Neural cell (in vitro differentiated cells): Measurements from ENCODE around the gene CKB. TPM values are rescaled to one million over a fixed set of nuclear protein-coding genes. Genes with fewer than 3 reads are reported as not detected.

Experiments
- H2AFZ ChIP-seq: fragments of 200-600, 300-800 bp; sonication (generic), shearing (Covaris generic); 2 replicates; pipeline ENCODE4 v1.6.0; 2014; ENCODE audit warnings: low read depth, mild to moderate bottlenecking, antibody characterized with exemption, low read length, moderate library complexity
- H3F3A ChIP-seq: fragments of 200-600 bp; shearing (Covaris generic); 2 replicates; pipeline ENCODE4 v1.6.1; 2016; ENCODE audit warnings: mild to moderate bottlenecking, moderate library complexity, mixed read lengths, antibody characterized with exemption, low read length; ENCODE audit not compliant: insufficient read depth, poor library complexity, severe bottlenecking
- H3K27ac ChIP-seq: fragments of 200-600, 300-800 bp; sonication (generic), shearing (Covaris generic); 2 replicates; pipeline ENCODE4 v1.5.1; 2014; ENCODE audit warnings: mild to moderate bottlenecking, low read length, moderate library complexity
- H3K27me3 ChIP-seq: fragments of 300-800, 200-600 bp; sonication (generic), shearing (Covaris generic); 2 replicates; pipeline ENCODE4 v1.6.0; 2014; ENCODE audit warnings: mild to moderate bottlenecking, low read depth, low read length, moderate library complexity; ENCODE audit not compliant: insufficient read depth
- H3K36me3 ChIP-seq: fragments of 300-800, 200-600 bp; sonication (generic), shearing (Covaris generic); 2 replicates; pipeline ENCODE4 v1.5.1; 2014; ENCODE audit warnings: mild to moderate bottlenecking, antibody characterized with exemption, low read length, moderate library complexity; ENCODE audit not compliant: insufficient read depth
- H3K4me2 ChIP-seq: fragments of 300-800, 200-600 bp; sonication (generic), shearing (Covaris generic); 2 replicates; pipeline ENCODE4 v1.6.0; 2014; ENCODE audit warnings: mild to moderate bottlenecking, low read length
- H3K4me3 ChIP-seq: fragments of 300-800, 200-600 bp; sonication (generic), shearing (Covaris generic); 2 replicates; pipeline ENCODE4 v1.5.1; 2014; ENCODE audit warnings: mild to moderate bottlenecking, low read length, moderate library complexity
- H3K79me2 ChIP-seq: fragments of 200-600 bp; shearing (Covaris generic); replicated peaks from 2 replicates; pipeline ENCODE4 v1.6.0; 2014; ENCODE audit warnings: mild to moderate bottlenecking, low read length, moderate library complexity; ENCODE audit not compliant: insufficient read depth
- H3K9ac ChIP-seq: fragments of 300-800, 200-600 bp; sonication (generic), shearing (Covaris generic); 2 replicates; pipeline ENCODE4 v1.6.1; 2016; ENCODE audit warnings: mild to moderate bottlenecking, low read length, mixed read lengths
- H3K9me2 ChIP-seq: fragments of 200-600 bp; shearing (Covaris generic); 2 replicates; pipeline ENCODE4 v1.6.1; 2016; ENCODE audit warnings: mild to moderate bottlenecking, low read length, mixed read lengths; ENCODE audit not compliant: insufficient read depth
- H3K9me3 ChIP-seq: fragments of 200-600, 300-800 bp; sonication (generic), shearing (Covaris generic); 2 replicates; pipeline ENCODE4 v1.6.1; 2016; ENCODE audit warnings: mild to moderate bottlenecking, mixed run types, low read length, moderate library complexity, mixed read lengths
- H4K20me1 ChIP-seq: fragments of 200-600 bp; shearing (Covaris generic); 2 replicates; pipeline ENCODE4 v1.6.1; 2016; ENCODE audit warnings: mild to moderate bottlenecking, mixed run types; ENCODE audit not compliant: insufficient read depth
- EP300 ChIP-seq: fragments of 450-650 bp; conservative IDR thresholded peaks from 2 replicates; pipeline ENCODE4 v1.6.1; 2014; ENCODE audit warnings: antibody characterized with exemption, mild to moderate bottlenecking, moderate library complexity; ENCODE audit not compliant: poor library complexity, severe bottlenecking
- EZH2 ChIP-seq: fragments of 200-600, 300-800 bp; shearing (Covaris generic), sonication (generic); IDR thresholded peaks from 2 replicates; pipeline ENCODE4 v1.6.1; 2014; ENCODE audit warnings: antibody characterized with exemption, low read length, borderline replicate concordance, mild to moderate bottlenecking; ENCODE audit not compliant: insufficient read depth, poor library complexity, severe bottlenecking
- MXI1 ChIP-seq: fragments of 450-650 bp; conservative IDR thresholded peaks from 2 replicates; pipeline ENCODE4 v1.6.1; 2014; ENCODE audit warnings: antibody characterized with exemption, mild to moderate bottlenecking; ENCODE audit not compliant: poor library complexity, severe bottlenecking
- POLR2AphosphoS5 ChIP-seq: IDR thresholded peaks from 2 replicates; pipeline ENCODE4 v1.6.1; 2012
- RAD21 ChIP-seq: fragments of 450-650 bp; conservative IDR thresholded peaks from 2 replicates; pipeline ENCODE4 v1.6.1; 2014; ENCODE audit warnings: antibody characterized with exemption, mild to moderate bottlenecking, moderate library complexity
- SMC3 ChIP-seq: fragments of 450-650 bp; conservative IDR thresholded peaks from 2 replicates; pipeline ENCODE4 v1.6.1; 2014; ENCODE audit warnings: antibody characterized with exemption, mild to moderate bottlenecking, moderate library complexity; ENCODE audit not compliant: poor library complexity
- TAF1 ChIP-seq: IDR thresholded peaks from 2 replicates; pipeline ENCODE4 v1.6.1; 2012; ENCODE audit warnings: low read depth
- polyA plus RNA-seq: library from polyadenylated mRNA; depleted of rRNA; stranded (reverse); fragments of >200 nt; gene quantifications from 2 replicates; pipeline ENCODE4 v1.2.3, GENCODE V29; 2014
- TF ChIP-seq, protein P1 (sequence below): IDR thresholded peaks from 2 replicates; pipeline ENCODE4 v1.6.1; 2012; ENCODE audit warnings: borderline replicate concordance
- TF ChIP-seq, protein P2 (sequence below): fragments of 450-650 bp; IDR thresholded peaks from 2 replicates; pipeline ENCODE4 v1.5.1; 2014; ENCODE audit warnings: antibody characterized with exemption, mild to moderate bottlenecking, moderate library complexity; ENCODE audit not compliant: poor library complexity, severe bottlenecking

Gene CKB
- polyA plus RNA-seq, 1 donor from 2014 or later = 918 TPM

DNA sequence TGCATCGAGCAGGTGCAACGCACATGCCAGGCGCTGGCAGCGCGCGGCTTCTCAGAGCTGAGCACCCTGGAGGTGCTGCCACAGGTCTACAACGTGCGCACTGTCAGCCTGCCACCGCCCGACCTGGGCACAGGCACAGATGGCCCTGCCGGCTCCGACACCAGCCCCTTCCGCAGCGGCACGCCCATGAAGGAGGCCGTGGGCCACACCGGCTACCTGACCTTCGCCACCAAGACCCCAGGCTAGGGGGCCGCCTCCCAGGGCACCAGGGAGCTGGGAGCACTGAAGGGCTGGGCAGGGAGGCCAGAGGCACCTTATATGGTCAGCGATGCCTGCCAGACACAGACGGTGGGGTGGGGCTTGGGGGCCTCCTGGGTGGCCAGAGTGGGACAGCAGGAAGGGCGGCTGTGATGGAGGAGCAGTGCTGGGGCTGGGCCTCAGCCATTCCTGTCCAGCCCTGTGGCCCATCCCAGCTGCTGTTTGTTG lies 12.0 kb upstream of the CKB start:
- Histone ChIP-seq H3F3A (no peaks in the 10 kb centered on the region), H3K27me3 (no peaks in the 10 kb centered on the region), H2AFZ (no peak overlapping the region), H3K9ac (no peak overlapping the region), H3K9me2 (no peaks in the 10 kb centered on the region), H3K79me2 (peaks cover 2% of the 10 kb centered on the region), H3K9me3 (no peaks in the 10 kb centered on the region), H3K4me2 (no peak overlapping the region), H3K36me3 (no peaks in the 10 kb centered on the region), H4K20me1 (no peaks in the 10 kb centered on the region), H3K27ac (no peak overlapping the region), H3K4me3 (no peak overlapping the region)
- TF ChIP-seq, protein P1, sequence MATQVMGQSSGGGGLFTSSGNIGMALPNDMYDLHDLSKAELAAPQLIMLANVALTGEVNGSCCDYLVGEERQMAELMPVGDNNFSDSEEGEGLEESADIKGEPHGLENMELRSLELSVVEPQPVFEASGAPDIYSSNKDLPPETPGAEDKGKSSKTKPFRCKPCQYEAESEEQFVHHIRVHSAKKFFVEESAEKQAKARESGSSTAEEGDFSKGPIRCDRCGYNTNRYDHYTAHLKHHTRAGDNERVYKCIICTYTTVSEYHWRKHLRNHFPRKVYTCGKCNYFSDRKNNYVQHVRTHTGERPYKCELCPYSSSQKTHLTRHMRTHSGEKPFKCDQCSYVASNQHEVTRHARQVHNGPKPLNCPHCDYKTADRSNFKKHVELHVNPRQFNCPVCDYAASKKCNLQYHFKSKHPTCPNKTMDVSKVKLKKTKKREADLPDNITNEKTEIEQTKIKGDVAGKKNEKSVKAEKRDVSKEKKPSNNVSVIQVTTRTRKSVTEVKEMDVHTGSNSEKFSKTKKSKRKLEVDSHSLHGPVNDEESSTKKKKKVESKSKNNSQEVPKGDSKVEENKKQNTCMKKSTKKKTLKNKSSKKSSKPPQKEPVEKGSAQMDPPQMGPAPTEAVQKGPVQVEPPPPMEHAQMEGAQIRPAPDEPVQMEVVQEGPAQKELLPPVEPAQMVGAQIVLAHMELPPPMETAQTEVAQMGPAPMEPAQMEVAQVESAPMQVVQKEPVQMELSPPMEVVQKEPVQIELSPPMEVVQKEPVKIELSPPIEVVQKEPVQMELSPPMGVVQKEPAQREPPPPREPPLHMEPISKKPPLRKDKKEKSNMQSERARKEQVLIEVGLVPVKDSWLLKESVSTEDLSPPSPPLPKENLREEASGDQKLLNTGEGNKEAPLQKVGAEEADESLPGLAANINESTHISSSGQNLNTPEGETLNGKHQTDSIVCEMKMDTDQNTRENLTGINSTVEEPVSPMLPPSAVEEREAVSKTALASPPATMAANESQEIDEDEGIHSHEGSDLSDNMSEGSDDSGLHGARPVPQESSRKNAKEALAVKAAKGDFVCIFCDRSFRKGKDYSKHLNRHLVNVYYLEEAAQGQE = no peak
- TF ChIP-seq, protein P2, sequence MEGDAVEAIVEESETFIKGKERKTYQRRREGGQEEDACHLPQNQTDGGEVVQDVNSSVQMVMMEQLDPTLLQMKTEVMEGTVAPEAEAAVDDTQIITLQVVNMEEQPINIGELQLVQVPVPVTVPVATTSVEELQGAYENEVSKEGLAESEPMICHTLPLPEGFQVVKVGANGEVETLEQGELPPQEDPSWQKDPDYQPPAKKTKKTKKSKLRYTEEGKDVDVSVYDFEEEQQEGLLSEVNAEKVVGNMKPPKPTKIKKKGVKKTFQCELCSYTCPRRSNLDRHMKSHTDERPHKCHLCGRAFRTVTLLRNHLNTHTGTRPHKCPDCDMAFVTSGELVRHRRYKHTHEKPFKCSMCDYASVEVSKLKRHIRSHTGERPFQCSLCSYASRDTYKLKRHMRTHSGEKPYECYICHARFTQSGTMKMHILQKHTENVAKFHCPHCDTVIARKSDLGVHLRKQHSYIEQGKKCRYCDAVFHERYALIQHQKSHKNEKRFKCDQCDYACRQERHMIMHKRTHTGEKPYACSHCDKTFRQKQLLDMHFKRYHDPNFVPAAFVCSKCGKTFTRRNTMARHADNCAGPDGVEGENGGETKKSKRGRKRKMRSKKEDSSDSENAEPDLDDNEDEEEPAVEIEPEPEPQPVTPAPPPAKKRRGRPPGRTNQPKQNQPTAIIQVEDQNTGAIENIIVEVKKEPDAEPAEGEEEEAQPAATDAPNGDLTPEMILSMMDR = no peak
- TF ChIP-seq TAF1 = no peak

DNA sequence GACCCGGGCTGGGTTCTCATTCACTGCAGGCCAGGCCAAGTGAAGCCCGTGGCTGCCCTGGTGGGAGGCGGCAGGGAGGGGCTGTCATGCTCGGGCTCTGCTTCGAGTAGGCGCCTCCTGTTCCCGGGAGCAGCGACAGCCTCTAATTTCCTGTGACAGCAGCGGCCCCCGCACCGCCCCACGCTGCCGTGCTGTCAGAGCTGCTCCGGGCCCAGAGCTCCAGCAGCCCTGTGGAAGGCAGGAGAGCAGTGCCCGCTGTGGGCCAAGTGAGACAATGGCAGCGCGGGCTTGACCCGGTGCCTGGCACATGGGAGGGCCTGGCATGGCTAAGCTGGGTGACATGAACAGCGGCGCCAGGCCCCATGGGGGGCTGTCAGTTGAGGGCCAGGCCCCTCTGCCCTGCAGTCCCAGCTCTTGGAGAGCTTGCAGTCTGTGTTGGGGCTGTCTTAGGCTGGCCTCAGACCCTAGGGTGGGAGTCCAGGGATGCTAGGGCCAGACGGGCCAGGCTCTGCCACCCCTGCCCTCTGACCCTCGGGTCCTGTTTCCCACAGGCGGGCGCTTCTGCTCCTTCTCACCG lies 11.5 kb upstream of the CKB start:
- TF ChIP-seq RAD21 (no peak), EZH2 (no peak), EP300 (no peak), MXI1 (no peak), POLR2AphosphoS5 (no peak), TAF1 (no peak), SMC3 (no peak)
- TF ChIP-seq, protein P1 = no peak
- TF ChIP-seq, protein P2 = no peak
- H3K9ac ChIP-seq = no peak overlapping the region
- H3K9me3 ChIP-seq = no peaks in the 10 kb centered on the region
- H3K9me2 ChIP-seq = no peaks in the 10 kb centered on the region
- H3K4me2 ChIP-seq = no peak overlapping the region
- H3K27ac ChIP-seq = no peak overlapping the region
- no peaks in the 10 kb centered on the region for H3K36me3 ChIP-seq
- no peaks in the 10 kb centered on the region for H3F3A ChIP-seq
- H2AFZ ChIP-seq = no peak overlapping the region
- no peaks in the 10 kb centered on the region for H4K20me1 ChIP-seq
- no peaks in the 10 kb centered on the region for H3K27me3 ChIP-seq
- peaks cover 6% of the 10 kb centered on the region for H3K79me2 ChIP-seq
- H3K4me3 ChIP-seq = no peak overlapping the region
